ENCODE measurements around the gene EPS15.

The EPS15 gene

DNA sequence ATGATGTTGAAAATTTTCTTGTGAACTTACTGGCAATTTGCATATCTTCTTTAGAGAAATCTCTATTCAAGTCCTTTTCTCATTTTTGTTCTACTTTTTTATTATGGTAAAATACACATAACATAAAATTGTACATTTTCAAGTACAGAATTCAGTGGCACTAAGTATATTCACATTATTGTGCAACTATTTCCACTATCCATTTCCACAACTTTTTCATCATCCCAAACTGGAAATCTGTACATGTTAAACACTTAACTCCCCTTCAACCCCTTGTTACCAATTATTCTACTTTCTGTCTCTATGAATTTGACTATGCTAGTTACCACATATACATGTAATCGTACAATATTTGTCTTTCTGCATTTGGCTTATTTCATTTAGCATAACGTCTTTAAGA lies 19.4 kb downstream of the EPS15 start:
- Histone ChIP-seq H3K9ac (ENCODE audit: low read depth in 1 of 2, low read length in 2 of 2) (no peak overlapping the region), H3K4me1 (ENCODE audit: control insufficient read depth in 1 of 2, insufficient read depth in 2 of 2, low read length in 2 of 2) (peaks cover 4 to 9% of the 10 kb centered on the region in 2 donors), H3K27ac (ENCODE audit: low read depth, low read length) (no peak overlapping the region), H3K9me3 (ENCODE audit: control insufficient read depth in 1 of 2, low read length in 2 of 2) (no peaks in the 10 kb centered on the region), H3K36me3 (ENCODE audit: control insufficient read depth in 1 of 2, insufficient read depth in 2 of 2, low read length in 2 of 2) (no peaks in the 10 kb centered on the region), H3K4me3 (ENCODE audit: low read depth in 1 of 2, low read length in 2 of 2) (no peak overlapping the region), H3K27me3 (ENCODE audit: control insufficient read depth in 1 of 2, insufficient read depth in 2 of 2, low read length in 2 of 2) (no peaks in the 10 kb centered on the region)

DNA sequence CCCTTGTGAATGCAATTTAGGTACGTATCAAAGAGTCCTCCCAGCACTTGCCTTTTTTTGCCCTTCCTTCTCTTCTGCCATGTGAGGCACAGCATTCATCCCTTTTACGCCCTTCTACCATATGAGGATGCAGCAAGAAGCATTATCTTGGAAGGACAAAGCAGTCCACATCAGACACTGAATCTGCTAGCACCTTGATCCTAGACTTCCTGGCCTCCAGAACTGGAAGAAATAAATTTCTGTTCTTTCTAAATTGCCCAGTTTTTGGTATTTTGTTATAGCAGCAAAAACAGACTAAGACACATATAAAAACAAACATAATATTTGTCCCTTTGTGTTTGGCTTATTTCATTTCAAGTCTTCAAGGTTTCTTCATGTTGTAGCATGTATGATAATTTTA lies 20.1 kb downstream of the EPS15 start:
- Histone ChIP-seq H3K4me1 (ENCODE audit: control insufficient read depth in 1 of 2, insufficient read depth in 2 of 2, low read length in 2 of 2) (peaks cover 10 to 17% of the 10 kb centered on the region in 2 donors), H3K27me3 (ENCODE audit: control insufficient read depth in 1 of 2, insufficient read depth in 2 of 2, low read length in 2 of 2) (no peaks in the 10 kb centered on the region), H3K27ac (ENCODE audit: low read depth, low read length) (no peak overlapping the region), H3K36me3 (ENCODE audit: control insufficient read depth in 1 of 2, insufficient read depth in 2 of 2, low read length in 2 of 2) (no peaks in the 10 kb centered on the region), H3K9me3 (ENCODE audit: control insufficient read depth in 1 of 2, low read length in 2 of 2) (no peaks in the 10 kb centered on the region), H3K4me3 (ENCODE audit: low read depth in 1 of 2, low read length in 2 of 2) (no peak overlapping the region), H3K9ac (ENCODE audit: low read depth in 1 of 2, low read length in 2 of 2) (no peak overlapping the region)

- Histone ChIP-seq H3K9me3 (ENCODE audit: control insufficient read depth in 1 of 2, low read length in 2 of 2) (no peaks in the 10 kb centered on the region), H3K4me1 (ENCODE audit: control insufficient read depth in 1 of 2, insufficient read depth in 2 of 2, low read length in 2 of 2) (peaks cover 13 to 23% of the 10 kb centered on the region in 2 donors), H3K4me3 (ENCODE audit: low read depth in 1 of 2, low read length in 2 of 2) (no peak overlapping the region), H3K36me3 (ENCODE audit: control insufficient read depth in 1 of 2, insufficient read depth in 2 of 2, low read length in 2 of 2) (no peaks in the 10 kb centered on the region), H3K9ac (ENCODE audit: low read depth in 1 of 2, low read length in 2 of 2) (no peak overlapping the region), H3K27me3 (ENCODE audit: control insufficient read depth in 1 of 2, insufficient read depth in 2 of 2, low read length in 2 of 2) (no peaks in the 10 kb centered on the region), H3K27ac (ENCODE audit: low read depth, low read length) (no peak overlapping the region)
Measured at GRCh38 chr1:51497340-51497739, 21.7 kb downstream of the EPS15 start.

DNA sequence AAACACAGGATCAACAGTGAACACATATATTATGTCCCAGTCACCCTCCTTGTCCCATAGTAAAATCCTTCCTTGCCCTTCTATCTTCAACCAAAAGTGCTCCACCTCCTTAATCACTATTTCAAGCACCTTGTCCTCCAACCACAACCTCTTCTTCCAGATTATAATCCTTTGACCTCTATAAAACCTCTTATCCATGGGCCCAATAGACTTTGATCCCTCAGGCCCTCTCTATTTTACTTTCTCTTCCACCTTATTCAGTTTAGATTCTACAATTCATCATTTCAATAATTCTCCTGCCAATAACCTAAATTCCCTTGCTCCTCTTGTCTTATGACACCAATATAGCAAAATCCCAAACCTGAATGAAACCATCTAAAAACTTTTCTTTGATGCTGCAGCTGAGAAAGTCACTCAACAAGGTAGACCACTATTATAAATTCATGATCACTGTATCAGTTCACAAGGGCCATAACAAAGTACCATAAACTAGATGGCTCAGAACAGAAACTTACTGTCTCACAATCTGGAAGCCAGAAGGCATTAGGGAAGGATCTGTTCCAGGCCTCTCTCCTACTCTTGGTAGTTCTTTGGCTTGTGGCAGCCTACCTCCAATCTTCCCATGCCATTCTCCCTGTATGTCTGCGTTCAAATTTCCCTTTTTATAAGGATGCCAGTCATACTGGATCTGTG lies 24.8 kb downstream of the EPS15 start:
- Histone ChIP-seq H3K27ac (ENCODE audit: low read depth, low read length) (no peak overlapping the region), H3K9ac (ENCODE audit: low read depth in 1 of 2, low read length in 2 of 2) (no peak overlapping the region), H3K4me3 (ENCODE audit: low read depth in 1 of 2, low read length in 2 of 2) (no peak overlapping the region), H3K36me3 (ENCODE audit: control insufficient read depth in 1 of 2, insufficient read depth in 2 of 2, low read length in 2 of 2) (no peaks in the 10 kb centered on the region), H3K27me3 (ENCODE audit: control insufficient read depth in 1 of 2, insufficient read depth in 2 of 2, low read length in 2 of 2) (no peaks in the 10 kb centered on the region), H3K9me3 (ENCODE audit: control insufficient read depth in 1 of 2, low read length in 2 of 2) (no peaks in the 10 kb centered on the region), H3K4me1 (ENCODE audit: control insufficient read depth in 1 of 2, insufficient read depth in 2 of 2, low read length in 2 of 2) (peaks cover 27 to 42% of the 10 kb centered on the region in 2 donors)

- Histone ChIP-seq H3K27ac (ENCODE audit: low read depth, low read length) (no peak overlapping the region), H3K9ac (ENCODE audit: low read depth in 1 of 2, low read length in 2 of 2) (no peak overlapping the region), H3K4me3 (ENCODE audit: low read depth in 1 of 2, low read length in 2 of 2) (peak overlapping the region in 1 of 2 donors; percentile 3), H3K36me3 (ENCODE audit: control insufficient read depth in 1 of 2, insufficient read depth in 2 of 2, low read length in 2 of 2) (no peaks in the 10 kb centered on the region), H3K4me1 (ENCODE audit: control insufficient read depth in 1 of 2, insufficient read depth in 2 of 2, low read length in 2 of 2) (peaks cover 27 to 55% of the 10 kb centered on the region in 2 donors), H3K9me3 (ENCODE audit: control insufficient read depth in 1 of 2, low read length in 2 of 2) (no peaks in the 10 kb centered on the region), H3K27me3 (ENCODE audit: control insufficient read depth in 1 of 2, insufficient read depth in 2 of 2, low read length in 2 of 2) (no peaks in the 10 kb centered on the region)
Measured at GRCh38 chr1:51491166-51491981, 27.7 kb downstream of the EPS15 start.

DNA sequence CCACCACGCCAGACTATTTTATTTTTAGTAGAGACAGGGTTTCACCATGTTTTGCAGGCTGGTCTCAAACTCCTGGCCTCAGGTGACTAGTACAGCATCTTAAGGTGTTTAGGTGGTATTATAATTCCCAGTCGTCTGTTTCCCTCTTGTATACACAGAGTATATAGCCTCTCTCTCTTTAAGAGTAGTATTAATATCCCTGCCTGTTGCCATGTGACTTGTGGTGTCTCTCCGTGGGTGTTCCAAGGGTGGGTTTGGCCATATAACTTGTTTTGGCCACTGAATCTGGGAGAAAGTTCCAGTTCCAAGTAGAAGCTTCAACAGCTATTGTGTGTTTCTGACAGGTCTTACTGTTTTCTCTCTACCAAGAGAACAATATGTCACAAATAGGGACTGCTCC lies 29.6 kb downstream of the EPS15 start:
- H3K4me3 ChIP-seq (ENCODE audit: low read depth in 1 of 2, low read length in 2 of 2) = no peak overlapping the region
- no peak overlapping the region for H3K9ac ChIP-seq (ENCODE audit: low read depth in 1 of 2, low read length in 2 of 2)
- H3K27ac ChIP-seq (ENCODE audit: low read depth, low read length) = no peak overlapping the region
- no peaks in the 10 kb centered on the region for H3K27me3 ChIP-seq (ENCODE audit: control insufficient read depth in 1 of 2, insufficient read depth in 2 of 2, low read length in 2 of 2)
- peaks cover 21 to 44% of the 10 kb centered on the region in 2 donors for H3K4me1 ChIP-seq (ENCODE audit: control insufficient read depth in 1 of 2, insufficient read depth in 2 of 2, low read length in 2 of 2)
- H3K36me3 ChIP-seq (ENCODE audit: control insufficient read depth in 1 of 2, insufficient read depth in 2 of 2, low read length in 2 of 2) = no peaks in the 10 kb centered on the region
- no peaks in the 10 kb centered on the region for H3K9me3 ChIP-seq (ENCODE audit: control insufficient read depth in 1 of 2, low read length in 2 of 2)

- Histone ChIP-seq H3K9ac (ENCODE audit: low read depth in 1 of 2, low read length in 2 of 2) (no peak overlapping the region), H3K27me3 (ENCODE audit: control insufficient read depth in 1 of 2, insufficient read depth in 2 of 2, low read length in 2 of 2) (no peaks in the 10 kb centered on the region), H3K27ac (ENCODE audit: low read depth, low read length) (no peak overlapping the region), H3K9me3 (ENCODE audit: control insufficient read depth in 1 of 2, low read length in 2 of 2) (no peaks in the 10 kb centered on the region), H3K36me3 (ENCODE audit: control insufficient read depth in 1 of 2, insufficient read depth in 2 of 2, low read length in 2 of 2) (no peaks in the 10 kb centered on the region), H3K4me1 (ENCODE audit: control insufficient read depth in 1 of 2, insufficient read depth in 2 of 2, low read length in 2 of 2) (peaks cover 14 to 36% of the 10 kb centered on the region in 2 donors), H3K4me3 (ENCODE audit: low read depth in 1 of 2, low read length in 2 of 2) (no peak overlapping the region)
Measured at GRCh38 chr1:51488372-51489050, 30.6 kb downstream of the EPS15 start.

DNA sequence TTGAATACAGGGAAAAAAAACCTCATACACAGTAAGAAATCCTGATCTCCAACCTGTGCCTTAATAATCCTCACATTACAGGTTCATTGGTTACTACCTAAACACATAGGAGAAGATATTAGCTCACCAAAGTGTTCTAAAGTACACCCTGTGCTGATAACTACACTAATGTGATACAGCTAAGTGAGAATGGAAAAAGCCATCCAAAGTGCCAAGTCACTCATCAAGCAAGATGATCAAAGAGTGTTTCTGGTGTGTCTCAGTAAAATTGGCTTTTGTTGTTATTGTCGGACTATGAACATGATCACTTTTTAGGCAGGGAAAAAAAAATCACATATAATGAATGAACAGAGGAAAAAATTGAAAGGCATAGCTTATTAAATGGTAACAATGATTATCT lies 31.4 kb downstream of the EPS15 start:
- Histone ChIP-seq H3K9ac (ENCODE audit: low read depth in 1 of 2, low read length in 2 of 2) (no peak overlapping the region), H3K36me3 (ENCODE audit: control insufficient read depth in 1 of 2, insufficient read depth in 2 of 2, low read length in 2 of 2) (no peaks in the 10 kb centered on the region), H3K4me1 (ENCODE audit: control insufficient read depth in 1 of 2, insufficient read depth in 2 of 2, low read length in 2 of 2) (peaks cover 14 to 35% of the 10 kb centered on the region in 2 donors), H3K4me3 (ENCODE audit: low read depth in 1 of 2, low read length in 2 of 2) (no peak overlapping the region), H3K9me3 (ENCODE audit: control insufficient read depth in 1 of 2, low read length in 2 of 2) (no peaks in the 10 kb centered on the region), H3K27ac (ENCODE audit: low read depth, low read length) (no peak overlapping the region), H3K27me3 (ENCODE audit: control insufficient read depth in 1 of 2, insufficient read depth in 2 of 2, low read length in 2 of 2) (no peaks in the 10 kb centered on the region)

DNA sequence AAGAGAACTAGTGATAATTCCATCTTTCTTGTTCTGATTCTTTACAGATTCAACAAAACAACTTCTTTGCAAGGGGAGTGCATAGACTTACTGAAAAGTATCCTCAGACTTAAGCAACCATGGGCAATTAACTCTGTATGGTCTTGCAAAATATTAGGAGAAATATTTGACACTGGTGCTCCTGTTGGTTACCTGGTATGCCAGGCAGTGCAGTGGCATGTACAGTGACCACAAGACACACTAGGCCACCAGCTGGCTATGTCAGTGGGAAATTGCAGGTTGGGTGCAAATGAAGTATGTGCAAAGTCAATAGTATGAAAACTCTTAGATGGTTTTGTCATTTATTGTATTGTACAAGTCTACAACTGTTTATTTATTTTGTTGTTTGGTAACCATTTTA lies 34.5 kb downstream of the EPS15 start:
- H3K4me3 ChIP-seq (ENCODE audit: low read depth in 1 of 2, low read length in 2 of 2) = no peak overlapping the region
- H3K36me3 ChIP-seq (ENCODE audit: control insufficient read depth in 1 of 2, insufficient read depth in 2 of 2, low read length in 2 of 2) = peaks cover 0 to 11% of the 10 kb centered on the region in 2 donors
- no peaks in the 10 kb centered on the region for H3K27me3 ChIP-seq (ENCODE audit: control insufficient read depth in 1 of 2, insufficient read depth in 2 of 2, low read length in 2 of 2)
- no peak overlapping the region for H3K27ac ChIP-seq (ENCODE audit: low read depth, low read length)
- H3K9ac ChIP-seq (ENCODE audit: low read depth in 1 of 2, low read length in 2 of 2) = no peak overlapping the region
- no peaks in the 10 kb centered on the region for H3K9me3 ChIP-seq (ENCODE audit: control insufficient read depth in 1 of 2, low read length in 2 of 2)
- H3K4me1 ChIP-seq (ENCODE audit: control insufficient read depth in 1 of 2, insufficient read depth in 2 of 2, low read length in 2 of 2) = peaks cover 0 to 13% of the 10 kb centered on the region in 2 donors

DNA sequence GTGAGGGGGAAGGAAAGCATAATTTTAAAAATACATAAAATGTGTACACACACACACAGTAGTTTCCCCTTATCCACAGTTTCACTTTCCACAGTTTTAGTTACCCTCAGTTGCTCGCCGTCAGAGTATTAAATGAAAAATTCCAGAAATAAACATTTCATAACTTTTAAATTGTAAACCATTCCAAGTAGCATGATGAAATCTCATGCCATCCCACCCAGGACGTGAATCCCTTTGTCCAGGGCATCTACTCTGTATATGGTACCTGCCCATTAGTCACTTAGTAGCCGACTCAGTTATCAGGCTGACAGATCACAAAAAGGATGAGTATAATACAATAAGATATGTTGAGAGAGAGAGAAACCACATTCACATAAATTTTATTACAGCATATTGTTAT lies 36.2 kb downstream of the EPS15 start:
- Histone ChIP-seq H3K36me3 (ENCODE audit: control insufficient read depth in 1 of 2, insufficient read depth in 2 of 2, low read length in 2 of 2) (peaks cover 0 to 14% of the 10 kb centered on the region in 2 donors), H3K27ac (ENCODE audit: low read depth, low read length) (no peak overlapping the region), H3K27me3 (ENCODE audit: control insufficient read depth in 1 of 2, insufficient read depth in 2 of 2, low read length in 2 of 2) (no peaks in the 10 kb centered on the region), H3K4me1 (ENCODE audit: control insufficient read depth in 1 of 2, insufficient read depth in 2 of 2, low read length in 2 of 2) (peaks cover 0 to 6% of the 10 kb centered on the region in 2 donors), H3K9ac (ENCODE audit: low read depth in 1 of 2, low read length in 2 of 2) (no peak overlapping the region), H3K4me3 (ENCODE audit: low read depth in 1 of 2, low read length in 2 of 2) (no peak overlapping the region), H3K9me3 (ENCODE audit: control insufficient read depth in 1 of 2, low read length in 2 of 2) (no peaks in the 10 kb centered on the region)

Measured in duodenal mucosa (tissue), 2 donors.